Activated naive CD4-positive, alpha-beta T cell treated with anti-CD3 and anti-CD28 coated beads for 36 hours (primary cell): ENCODE results near the gene CCDC97. TPM values are rescaled to one million over a fixed set of nuclear protein-coding genes. Genes with fewer than 3 reads are reported as not detected.

Source experiments
- CTCF ChIA-PET: fragments of 350-600 bp; sonication (Branson Sonifier 250); formaldehyde crosslinking; loops from one replicate; lab custom pipeline; 2021; ENCODE audit warnings: antibody characterized with exemption; lab: Charles Lee
- DNase-seq: peaks from one replicate; pipeline ENCODE4 v3.0.0-alpha.2; 2020
- H3K27ac Mint-ChIP-seq: one replicate; pipeline ENCODE4 v1.8.0; 2021; ENCODE audit warnings: mild to moderate bottlenecking, mixed read lengths
- H3K27me3 Mint-ChIP-seq: one replicate; pipeline ENCODE4 v1.8.0; 2021; ENCODE audit warnings: low read depth, mixed read lengths
- H3K36me3 Mint-ChIP-seq: one replicate; pipeline ENCODE4 v1.8.0; 2021; ENCODE audit warnings: low read depth, mixed read lengths
- H3K4me1 Mint-ChIP-seq: one replicate; pipeline ENCODE4 v1.8.0; 2021; ENCODE audit warnings: low read depth, mixed read lengths
- H3K4me3 Mint-ChIP-seq: one replicate; pipeline ENCODE4 v1.8.0; 2021; ENCODE audit warnings: mild to moderate bottlenecking, moderate library complexity, mixed read lengths
- H3K9me3 Mint-ChIP-seq: one replicate; pipeline ENCODE4 v1.8.0; 2021; ENCODE audit warnings: mixed read lengths
- intact Hi-C: fragments of 100-400 bp; cut with micrococcal nuclease; formaldehyde crosslinking; loops from one replicate; pipeline ENCODE4 v1.15.1; 2023
- total RNA-seq, 2 experiments: library from RNA; stranded (reverse); gene quantifications; one replicate each; pipeline ENCODE4 v1.2.3, GENCODE V29; 2021

The CCDC97 gene
- total RNA-seq, 2 experiments from 2014 or later = 14.9 to 15.8 TPM

DNA sequence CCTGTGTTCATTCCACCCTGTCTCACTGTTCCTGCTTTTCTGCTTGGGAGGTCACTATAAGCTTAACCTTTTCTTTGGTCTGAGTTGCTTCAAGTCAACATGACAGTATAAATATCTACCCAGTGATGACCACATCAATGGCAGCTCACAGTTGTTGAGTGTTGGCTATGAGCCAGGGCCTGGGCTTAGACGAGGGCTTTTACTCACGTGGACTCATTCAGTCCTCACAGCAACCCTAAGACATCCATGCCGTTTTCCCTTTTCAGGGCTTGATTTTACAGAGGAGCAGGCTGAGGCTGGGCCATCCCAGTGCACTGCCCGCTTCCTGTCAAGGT lies 10.2 kb upstream of the CCDC97 start:
- Mint-ChIP-seq H3K9me3 (no peaks in the 10 kb centered on the region), H3K36me3 (peaks cover 79% of the 10 kb centered on the region), H3K4me1 (peaks cover 100% of the 10 kb centered on the region), H3K4me3 (no peak overlapping the region), H3K27ac (peak overlapping the region; percentile 54), H3K27me3 (no peaks in the 10 kb centered on the region)
- intact Hi-C loops = no loop called here
- CTCF ChIA-PET = interaction anchor here (2.3 kb wide), 1 partner anchor 8 kb away, joined by 11 read pairs; no protein-coding TSS in a partner anchor
- peak; percentile 43 for DNase-seq

DNA sequence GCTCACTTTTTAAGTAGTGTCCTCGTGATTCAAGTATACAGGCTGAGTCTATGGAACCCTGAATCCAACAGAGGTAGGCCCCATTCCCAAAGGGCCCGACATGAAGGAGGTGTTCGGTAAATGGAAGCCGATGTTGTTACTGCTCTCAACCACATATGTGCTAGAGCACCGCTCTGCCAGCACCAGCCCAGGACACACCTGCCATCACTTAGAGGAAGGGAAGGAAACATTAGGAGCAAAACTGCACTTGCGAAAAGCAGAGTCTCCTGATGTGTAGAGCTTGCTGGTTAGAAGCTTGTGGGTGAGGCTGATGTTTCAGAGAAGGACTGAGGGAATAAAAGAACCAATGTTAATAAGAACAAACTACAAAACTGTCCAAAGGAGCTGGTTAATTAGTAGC lies 9.4 kb upstream of the CCDC97 start:
- intact Hi-C loops = no loop called here

DNA sequence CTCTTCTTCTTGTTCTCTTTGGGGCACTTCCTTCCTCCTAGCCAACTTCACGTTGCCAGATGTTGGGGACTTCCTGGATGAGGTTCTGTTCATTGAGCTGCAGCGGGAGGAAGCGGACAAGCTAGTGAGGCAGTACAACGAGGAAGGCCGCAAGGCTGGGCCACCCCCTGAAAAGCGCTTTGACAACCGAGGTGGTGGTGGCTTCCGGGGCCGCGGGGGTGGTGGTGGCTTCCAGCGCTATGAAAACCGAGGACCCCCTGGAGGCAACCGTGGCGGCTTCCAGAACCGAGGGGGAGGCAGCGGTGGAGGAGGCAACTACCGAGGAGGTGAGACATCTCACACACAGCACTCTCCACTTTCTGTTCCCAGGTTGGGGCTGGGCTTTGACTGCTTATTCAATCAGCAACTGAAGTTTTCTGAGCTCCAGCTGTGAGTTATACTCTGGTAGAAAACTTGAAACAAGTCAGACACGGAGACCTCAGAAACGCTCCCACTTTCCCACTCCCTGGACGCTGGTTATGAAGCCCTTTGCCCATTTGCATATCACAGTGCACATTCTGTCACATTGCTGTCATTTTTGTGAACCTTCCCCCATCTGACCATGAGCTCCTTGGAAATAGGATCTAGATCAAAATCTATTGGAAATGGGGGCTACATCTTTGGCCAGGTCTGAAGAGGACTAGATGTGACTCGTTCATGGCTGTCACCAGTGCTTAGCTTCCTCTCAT lies 7.2 kb upstream of the CCDC97 start:
- peaks cover 99% of the 10 kb centered on the region for H3K4me1 Mint-ChIP-seq
- peak overlapping the region; percentile 53 for H3K4me3 Mint-ChIP-seq
- peak; percentile 86 for DNase-seq
- peak overlapping the region; percentile 95 for H3K27ac Mint-ChIP-seq
- no peaks in the 10 kb centered on the region for H3K9me3 Mint-ChIP-seq
- no peaks in the 10 kb centered on the region for H3K27me3 Mint-ChIP-seq
- intact Hi-C loops = loop anchor here (1.0 kb wide), 1 partner anchor 35 kb away; no protein-coding TSS in a partner anchor
- CTCF ChIA-PET = interaction anchor here (0.6 to 1.5 kb wide), 4 partner anchors 12 to 98 kb away, joined by 3 to 6 read pairs (median 4); no protein-coding TSS in a partner anchor
- peaks cover 75% of the 10 kb centered on the region for H3K36me3 Mint-ChIP-seq

More for the DNA sequence above, 9.4 kb upstream of the CCDC97 start:
- H3K36me3 Mint-ChIP-seq = peaks cover 78% of the 10 kb centered on the region
- no peaks in the 10 kb centered on the region for H3K9me3 Mint-ChIP-seq
- no peaks in the 10 kb centered on the region for H3K27me3 Mint-ChIP-seq
- CTCF ChIA-PET = interaction anchor here (1.0 to 1.9 kb wide), 2 partner anchors 8 to 92 kb away, joined by 4 to 8 read pairs; no protein-coding TSS in a partner anchor
- H3K4me1 Mint-ChIP-seq = peaks cover 100% of the 10 kb centered on the region
- H3K4me3 Mint-ChIP-seq = no peak overlapping the region
- H3K27ac Mint-ChIP-seq = peak overlapping the region; percentile 2
- DNase-seq = no peak

DNA sequence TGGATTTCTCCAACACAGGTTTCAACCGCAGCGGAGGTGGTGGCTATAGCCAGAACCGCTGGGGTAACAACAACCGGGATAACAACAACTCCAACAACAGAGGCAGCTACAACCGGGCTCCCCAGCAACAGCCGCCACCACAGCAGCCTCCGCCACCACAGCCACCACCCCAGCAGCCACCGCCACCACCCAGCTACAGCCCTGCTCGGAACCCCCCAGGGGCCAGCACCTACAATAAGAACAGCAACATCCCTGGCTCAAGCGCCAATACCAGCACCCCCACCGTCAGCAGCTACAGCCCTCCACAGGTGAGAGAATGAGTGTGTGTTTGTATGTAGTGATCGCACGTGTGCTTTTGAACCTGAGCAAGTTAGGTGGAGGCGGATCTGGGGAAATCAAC lies 6.0 kb upstream of the CCDC97 start:
- peaks cover 99% of the 10 kb centered on the region for H3K4me1 Mint-ChIP-seq
- CTCF ChIA-PET = no interaction called here
- H3K9me3 Mint-ChIP-seq = no peaks in the 10 kb centered on the region
- no peak for DNase-seq
- intact Hi-C loops = loop anchor here (1.0 kb wide), 1 partner anchor 37 kb away; no protein-coding TSS in a partner anchor
- no peaks in the 10 kb centered on the region for H3K27me3 Mint-ChIP-seq
- H3K4me3 Mint-ChIP-seq = no peak overlapping the region
- H3K36me3 Mint-ChIP-seq = peaks cover 71% of the 10 kb centered on the region
- peak overlapping the region; percentile 95 for H3K27ac Mint-ChIP-seq

DNA sequence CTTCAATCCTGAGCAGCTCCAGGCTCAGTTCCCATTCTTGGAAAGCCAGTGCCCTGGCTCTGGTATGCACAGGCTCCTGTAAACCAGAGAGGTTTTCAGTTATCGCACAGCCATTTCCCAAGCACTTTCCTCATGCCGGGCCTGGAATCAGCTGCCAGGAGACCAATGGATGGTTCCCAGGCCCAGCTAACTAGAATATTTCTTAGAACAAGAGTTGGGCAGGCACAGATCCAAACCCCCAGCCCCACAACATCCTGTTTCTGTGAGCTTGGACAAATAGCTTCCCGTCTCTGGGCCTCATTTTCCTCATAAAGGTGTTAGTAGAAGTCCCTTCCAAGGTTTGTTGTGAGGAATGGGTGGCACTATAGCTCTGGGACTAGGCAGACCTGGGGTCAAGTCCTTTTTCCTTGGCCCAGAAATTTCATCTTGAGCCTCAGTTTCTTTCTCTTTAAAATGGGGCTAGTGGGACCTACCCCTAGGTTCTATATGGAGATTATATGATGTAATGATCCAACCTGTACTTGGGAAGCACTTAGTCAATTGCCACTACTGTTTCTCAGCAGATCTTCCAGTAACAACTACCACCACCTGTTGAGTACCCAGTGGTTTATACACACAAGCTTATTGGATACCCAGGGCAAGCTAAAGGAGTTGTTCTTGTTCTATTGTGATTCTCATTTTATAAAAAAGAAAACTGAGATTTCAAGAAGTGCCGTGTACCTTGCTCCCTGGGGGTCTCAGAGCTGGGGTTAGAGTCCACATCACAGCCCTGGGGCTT lies 5.1 kb upstream of the CCDC97 start:
- intact Hi-C loops = loop anchor here (5.0 kb wide), 1 partner anchor 292 kb away; no protein-coding TSS in a partner anchor
- H3K9me3 Mint-ChIP-seq = no peaks in the 10 kb centered on the region

DNA sequence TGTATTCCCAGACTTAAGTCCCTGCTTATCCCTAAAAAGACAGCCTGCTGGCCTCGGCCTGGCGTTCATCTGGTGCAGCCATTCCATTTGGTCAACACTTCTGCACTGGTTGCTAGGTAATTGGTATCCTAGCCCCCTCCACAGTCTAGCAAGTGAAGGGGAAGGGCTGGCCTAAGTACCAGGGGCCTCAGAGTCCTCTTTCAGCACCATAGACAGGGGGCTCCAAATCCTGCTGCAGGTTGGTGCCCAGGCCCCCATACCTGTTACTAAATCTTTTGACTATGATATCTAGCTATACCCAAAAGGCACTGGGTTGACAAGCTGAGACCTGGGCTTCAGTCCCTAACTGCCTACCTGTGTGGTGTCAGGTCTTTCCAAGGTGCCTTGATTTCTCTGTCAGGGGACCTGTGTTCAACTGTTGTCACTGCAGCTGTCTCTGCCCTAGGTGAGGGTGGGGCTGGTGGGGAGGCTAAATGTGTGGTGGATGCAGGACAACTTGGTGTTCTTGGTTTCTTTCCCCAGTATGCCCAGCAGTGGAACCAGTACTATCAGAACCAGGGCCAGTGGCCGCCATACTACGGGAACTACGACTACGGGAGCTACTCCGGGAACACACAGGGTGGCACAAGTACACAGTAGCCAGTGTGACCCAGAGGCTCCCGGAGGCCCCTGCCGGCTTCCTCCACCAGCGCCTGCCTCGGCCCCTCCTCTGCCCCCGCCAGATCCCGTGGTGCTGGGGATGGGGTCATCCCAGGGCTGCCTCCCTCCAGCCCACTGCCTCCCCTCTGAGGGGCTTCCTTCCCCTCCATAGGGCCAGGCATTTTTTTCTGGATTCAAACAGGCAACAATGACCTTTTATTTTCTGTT lies 3.8 kb upstream of the CCDC97 start:
- Mint-ChIP-seq H3K9me3 (no peaks in the 10 kb centered on the region), H3K4me1 (peaks cover 89% of the 10 kb centered on the region), H3K27ac (peak overlapping the region; percentile 96), H3K36me3 (peaks cover 59% of the 10 kb centered on the region), H3K27me3 (no peaks in the 10 kb centered on the region), H3K4me3 (no peak overlapping the region)
- intact Hi-C loops = loop anchor here (5.0 kb wide), 1 partner anchor 291 kb away; no protein-coding TSS in a partner anchor
- DNase-seq = no peak
- CTCF ChIA-PET = interaction anchor here (0.6 to 1.5 kb wide), 2 partner anchors 26 to 43 kb away, joined by 3 to 4 read pairs; no protein-coding TSS in a partner anchor

More for the DNA sequence above, 5.1 kb upstream of the CCDC97 start:
- CTCF ChIA-PET = interaction anchor here (0.9 to 1.5 kb wide), 2 partner anchors 32 to 42 kb away, joined by 4 to 5 read pairs; no protein-coding TSS in a partner anchor
- Mint-ChIP-seq H3K36me3 (peaks cover 62% of the 10 kb centered on the region), H3K27ac (peak overlapping the region; percentile 95), H3K27me3 (no peaks in the 10 kb centered on the region), H3K4me1 (peaks cover 93% of the 10 kb centered on the region), H3K4me3 (no peak overlapping the region)
- DNase-seq = no peak

DNA sequence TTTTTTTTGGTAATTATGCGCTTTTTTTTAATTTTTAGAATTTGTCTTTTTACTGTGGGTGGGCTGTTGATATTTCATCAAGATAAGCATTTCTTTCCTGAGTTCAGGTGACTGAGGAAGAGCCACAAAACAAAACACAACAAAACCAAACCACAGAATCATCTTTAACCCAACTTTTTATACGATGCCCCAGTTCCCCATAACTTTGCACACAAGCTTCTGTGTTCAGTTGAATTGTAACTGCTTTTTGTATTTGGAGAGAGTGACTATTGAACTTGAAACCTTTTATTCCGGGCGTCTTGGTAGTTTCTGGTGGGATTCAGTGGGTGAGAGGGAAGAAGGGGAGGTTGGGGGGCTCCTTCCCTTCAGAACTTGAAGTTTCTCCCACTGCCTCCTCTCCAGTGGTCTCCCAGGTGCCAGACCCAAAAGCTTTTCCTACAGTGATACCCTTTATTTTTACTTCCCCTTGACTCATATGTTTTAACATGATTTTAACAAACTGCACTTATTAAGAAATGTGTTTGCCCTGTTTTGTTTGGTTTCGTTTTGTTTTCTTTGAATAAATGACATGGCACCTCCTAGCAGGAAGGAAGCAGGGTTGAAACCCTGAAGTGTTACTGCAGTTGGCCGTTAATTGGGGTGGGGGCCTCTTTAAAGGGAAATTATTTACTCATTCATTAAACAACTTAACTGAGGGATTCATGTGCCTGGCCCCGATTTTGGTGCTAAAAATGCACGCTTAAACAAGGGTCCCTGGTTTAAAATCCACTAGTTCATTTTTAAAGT lies 2.7 kb upstream of the CCDC97 start:
- Mint-ChIP-seq H3K4me1 (peaks cover 89% of the 10 kb centered on the region), H3K36me3 (peaks cover 49% of the 10 kb centered on the region), H3K27me3 (no peaks in the 10 kb centered on the region), H3K27ac (peak overlapping the region; percentile 96), H3K4me3 (peak overlapping the region; percentile 38), H3K9me3 (no peaks in the 10 kb centered on the region)
- DNase-seq = peak; percentile 46
- CTCF ChIA-PET = interaction anchor here (0.7 to 2.7 kb wide), 8 partner anchors 9 to 181 kb away, joined by 3 to 32 read pairs (median 6); partner anchors contain the start of gene HNRNPUL1
- intact Hi-C loops = loop anchor here (5.0 kb wide), 1 partner anchor 290 kb away; no protein-coding TSS in a partner anchor

DNA sequence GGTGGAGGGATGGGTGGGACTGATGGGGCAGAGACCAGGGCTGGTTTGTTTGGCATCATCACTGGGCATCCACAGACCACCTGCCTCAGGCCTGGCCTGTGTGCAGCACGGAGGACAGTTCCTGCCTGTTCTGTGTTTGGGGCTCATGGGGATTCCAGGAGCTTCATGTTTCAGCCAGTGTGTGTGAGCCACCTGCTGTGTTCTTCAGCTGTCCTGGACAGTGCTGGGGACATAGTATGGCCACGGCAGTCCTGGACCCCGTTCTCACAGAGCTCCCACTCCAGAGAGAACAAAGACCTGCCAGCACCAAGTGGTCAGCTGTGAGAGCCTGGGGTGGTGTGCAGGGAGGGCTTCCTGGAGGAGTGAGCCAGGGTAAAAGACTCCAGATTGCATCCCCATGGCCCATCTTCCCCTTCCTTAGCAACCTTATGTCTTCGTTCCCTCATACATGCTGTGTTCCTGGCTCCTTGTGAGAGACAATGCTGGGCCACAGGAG lies 2.0 kb upstream of the CCDC97 start:
- H3K9me3 Mint-ChIP-seq = no peaks in the 10 kb centered on the region
- H3K27me3 Mint-ChIP-seq = no peaks in the 10 kb centered on the region
- no peak for DNase-seq
- H3K27ac Mint-ChIP-seq = peak overlapping the region; percentile 96
- peak overlapping the region; percentile 95 for H3K4me3 Mint-ChIP-seq
- peaks cover 44% of the 10 kb centered on the region for H3K36me3 Mint-ChIP-seq
- CTCF ChIA-PET = interaction anchor here (0.7 to 2.7 kb wide), 15 partner anchors 9 to 557 kb away, joined by 3 to 32 read pairs (median 4); partner anchors contain the start of genes ACTMAP, HNRNPUL1 and SNRPA
- peaks cover 85% of the 10 kb centered on the region for H3K4me1 Mint-ChIP-seq
- intact Hi-C loops = loop anchor here (1.0 to 5.0 kb wide), 6 partner anchors 45 to 333 kb away; partner anchors contain the start of gene DMAC2

DNA sequence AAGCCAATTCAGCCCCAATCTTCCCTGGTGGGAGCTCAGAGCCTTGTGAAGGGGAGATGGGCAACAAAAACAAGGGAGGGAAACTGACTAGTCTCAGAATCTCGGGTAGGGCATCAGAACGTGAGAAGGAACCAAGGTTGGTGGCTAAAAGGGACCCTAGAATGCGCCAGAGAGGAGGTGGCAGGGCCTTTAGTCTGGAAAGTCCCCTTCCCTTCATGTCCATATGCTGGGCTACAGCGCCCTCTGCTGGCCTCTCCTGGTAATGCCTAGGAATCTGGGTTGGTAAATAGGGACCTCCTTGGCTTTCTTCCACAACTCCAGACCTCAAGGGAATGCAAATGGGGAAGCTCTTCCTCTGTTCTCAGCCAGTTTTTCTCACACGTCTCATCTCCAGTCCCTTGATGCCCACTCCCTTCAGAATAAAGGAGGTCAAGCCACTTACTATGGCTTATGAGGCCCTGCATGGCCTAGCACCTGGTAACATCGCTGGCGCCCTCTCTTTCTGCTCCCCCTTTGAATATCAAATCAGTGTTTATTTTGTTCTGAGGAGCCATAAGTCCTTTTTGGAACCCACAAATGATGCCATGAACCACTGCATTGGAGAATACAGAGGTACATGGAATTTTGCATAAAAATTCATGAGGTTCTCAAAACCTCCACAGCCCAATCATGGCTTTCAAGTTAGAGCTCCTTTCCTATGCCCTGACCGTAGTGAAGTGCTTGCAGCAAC lies 1.4 kb upstream of the CCDC97 start:
- CTCF ChIA-PET = interaction anchor here (0.6 to 2.7 kb wide), 22 partner anchors 8 to 558 kb away, joined by 3 to 32 read pairs (median 4); partner anchors contain the start of genes ACTMAP, HNRNPUL1 and SNRPA
- Mint-ChIP-seq H3K36me3 (peaks cover 44% of the 10 kb centered on the region), H3K4me3 (peak overlapping the region; percentile 95), H3K27ac (peak overlapping the region; percentile 96), H3K27me3 (no peaks in the 10 kb centered on the region), H3K4me1 (peaks cover 85% of the 10 kb centered on the region), H3K9me3 (no peaks in the 10 kb centered on the region)
- intact Hi-C loops = loop anchor here (1.0 to 5.0 kb wide), 7 partner anchors 45 to 334 kb away; partner anchors contain the start of gene DMAC2
- peak; percentile 98 for DNase-seq
